HEK293 (cell line): ENCODE data around the gene LMOD3.

Source experiments
- BCL11A ChIP-seq: fragments of 450-650 bp; formaldehyde crosslinking; IDR thresholded peaks from 2 replicates; pipeline ENCODE4 v1.5.1; 2016; ENCODE audit warnings: low read depth, missing biosample characterization, missing genetic modification characterization
- EGR2 ChIP-seq: fragments of 450-650 bp; formaldehyde crosslinking; IDR thresholded peaks from 2 replicates; pipeline ENCODE4 v1.5.1; 2016; ENCODE audit warnings: low read depth, missing biosample characterization, missing genetic modification characterization
- FEZF1 ChIP-seq: fragments of 450-650 bp; formaldehyde crosslinking; IDR thresholded peaks from 2 replicates; pipeline ENCODE4 v1.5.1; 2016; ENCODE audit warnings: missing biosample characterization, missing genetic modification characterization
- GLI4 ChIP-seq: fragments of 450-650 bp; formaldehyde crosslinking; IDR thresholded peaks from 2 replicates; pipeline ENCODE4 v1.5.1; 2016; ENCODE audit warnings: missing biosample characterization, missing genetic modification characterization
- KLF16 ChIP-seq: fragments of 450-650 bp; formaldehyde crosslinking; IDR thresholded peaks from 2 replicates; pipeline ENCODE4 v1.5.1; 2017; ENCODE audit warnings: missing biosample characterization, missing genetic modification characterization
- RBAK ChIP-seq: fragments of 450-650 bp; formaldehyde crosslinking; IDR thresholded peaks from 2 replicates; pipeline ENCODE4 v1.5.1; 2016; ENCODE audit warnings: missing biosample characterization, missing genetic modification characterization
- SALL2 ChIP-seq: fragments of 450-650 bp; formaldehyde crosslinking; IDR thresholded peaks from 2 replicates; pipeline ENCODE4 v1.5.0; 2017; ENCODE audit warnings: missing biosample characterization, mild to moderate bottlenecking, missing genetic modification characterization, borderline replicate concordance
- WT1 ChIP-seq: fragments of 450-650 bp; formaldehyde crosslinking; IDR thresholded peaks from 2 replicates; pipeline ENCODE4 v1.5.1; 2016; ENCODE audit warnings: missing biosample characterization, missing genetic modification characterization
- YY2 ChIP-seq: fragments of 450-650 bp; formaldehyde crosslinking; IDR thresholded peaks from 2 replicates; pipeline ENCODE4 v1.5.1; 2016; ENCODE audit warnings: missing biosample characterization, missing genetic modification characterization
- ZBTB48 ChIP-seq: fragments of 450-650 bp; formaldehyde crosslinking; IDR thresholded peaks from 2 replicates; pipeline ENCODE4 v1.5.1; 2016; ENCODE audit warnings: missing biosample characterization, missing genetic modification characterization
- ZNF146 ChIP-seq: fragments of 450-650 bp; formaldehyde crosslinking; IDR thresholded peaks from 2 replicates; pipeline ENCODE4 v1.5.1; 2016; ENCODE audit warnings: missing biosample characterization, missing genetic modification characterization
- ZNF248 ChIP-seq: fragments of 450-650 bp; formaldehyde crosslinking; IDR thresholded peaks from 2 replicates; pipeline ENCODE4 v1.5.1; 2017; ENCODE audit warnings: missing biosample characterization, missing genetic modification characterization
- ZNF274 ChIP-seq, 2 experiments: fragments of 200-500 bp in 1 of 2; fragments of 450-650 bp in 1 of 2; sonication (Bioruptor generic) in 1 of 2; formaldehyde crosslinking in 1 of 2; IDR thresholded peaks; 2 replicates each; pipeline versions ENCODE4 v1.5.1 to v1.6.1; 2014 to 2016; ENCODE audit warnings: borderline replicate concordance in 1 of 2, inconsistent platforms in 1 of 2, low read length in 1 of 2, missing biosample characterization in 1 of 2, missing genetic modification characterization in 1 of 2
- ZNF335 ChIP-seq: fragments of 450-650 bp; formaldehyde crosslinking; conservative IDR thresholded peaks from 2 replicates; pipeline ENCODE4 v1.5.1; 2016; ENCODE audit warnings: missing biosample characterization, missing genetic modification characterization
- ZNF48 ChIP-seq: fragments of 450-650 bp; formaldehyde crosslinking; IDR thresholded peaks from 2 replicates; pipeline ENCODE4 v1.5.1; 2016; ENCODE audit warnings: missing biosample characterization, missing genetic modification characterization
- ZNF501 ChIP-seq: fragments of 450-650 bp; formaldehyde crosslinking; IDR thresholded peaks from 2 replicates; pipeline ENCODE4 v1.5.1; 2016; ENCODE audit warnings: missing biosample characterization, missing genetic modification characterization
- ZNF549 ChIP-seq: fragments of 450-650 bp; IDR thresholded peaks from 2 replicates; pipeline ENCODE4 v1.5.1; 2018; ENCODE audit warnings: missing biosample characterization, missing genetic modification characterization, mild to moderate bottlenecking, inconsistent platforms, moderate library complexity
- ZNF558 ChIP-seq: fragments of 450-650 bp; formaldehyde crosslinking; IDR thresholded peaks from 2 replicates; pipeline ENCODE4 v1.5.1; 2016; ENCODE audit warnings: missing biosample characterization, missing genetic modification characterization
- ZNF610 ChIP-seq: fragments of 450-650 bp; formaldehyde crosslinking; IDR thresholded peaks from 2 replicates; pipeline ENCODE4 v1.5.1; 2016; ENCODE audit warnings: missing biosample characterization, missing genetic modification characterization, borderline replicate concordance
- ZNF76 ChIP-seq: fragments of 450-650 bp; formaldehyde crosslinking; IDR thresholded peaks from 2 replicates; pipeline ENCODE4; 2016; ENCODE audit warnings: low read depth, missing biosample characterization, missing genetic modification characterization, borderline replicate concordance
- ZNF792 ChIP-seq: fragments of 450-650 bp; formaldehyde crosslinking; IDR thresholded peaks from 2 replicates; pipeline ENCODE4 v1.5.1; 2016; ENCODE audit warnings: missing biosample characterization, missing genetic modification characterization
- ZSCAN16 ChIP-seq: fragments of 450-650 bp; formaldehyde crosslinking; IDR thresholded peaks from 2 replicates; pipeline ENCODE4 v1.5.1; 2016; ENCODE audit warnings: missing biosample characterization, missing genetic modification characterization
- ZSCAN23 ChIP-seq: fragments of 450-650 bp; formaldehyde crosslinking; IDR thresholded peaks from 2 replicates; pipeline ENCODE4 v1.5.1; 2016; ENCODE audit warnings: missing biosample characterization, missing genetic modification characterization
- ZSCAN30 ChIP-seq: fragments of 450-650 bp; IDR thresholded peaks from 2 replicates; pipeline ENCODE4 v1.5.1; 2018; ENCODE audit warnings: missing biosample characterization, mild to moderate bottlenecking, missing genetic modification characterization, moderate library complexity
- ZXDB ChIP-seq: fragments of 450-650 bp; formaldehyde crosslinking; IDR thresholded peaks from 2 replicates; pipeline ENCODE4 v1.5.1; 2016; ENCODE audit warnings: missing biosample characterization, missing genetic modification characterization
- TF ChIP-seq, protein P1 (sequence below): fragments of 450-650 bp; formaldehyde crosslinking; IDR thresholded peaks from 2 replicates; pipeline ENCODE4 v1.5.1; 2016; ENCODE audit warnings: missing biosample characterization, missing genetic modification characterization, low read depth
- TF ChIP-seq, protein P2 (sequence below): fragments of 450-650 bp; formaldehyde crosslinking; IDR thresholded peaks from 2 replicates; pipeline ENCODE4 v1.5.1; 2017; ENCODE audit warnings: missing biosample characterization, mild to moderate bottlenecking, missing genetic modification characterization, moderate library complexity
- TF ChIP-seq, protein P3 (sequence below): fragments of 450-650 bp; formaldehyde crosslinking; IDR thresholded peaks from 2 replicates; pipeline ENCODE4 v1.5.1; 2017; ENCODE audit warnings: missing biosample characterization, missing genetic modification characterization
- TF ChIP-seq, protein P4 (sequence below): fragments of 450-650 bp; formaldehyde crosslinking; IDR thresholded peaks from 2 replicates; pipeline ENCODE4; 2016; ENCODE audit warnings: missing biosample characterization, missing genetic modification characterization

Gene LMOD3

DNA sequence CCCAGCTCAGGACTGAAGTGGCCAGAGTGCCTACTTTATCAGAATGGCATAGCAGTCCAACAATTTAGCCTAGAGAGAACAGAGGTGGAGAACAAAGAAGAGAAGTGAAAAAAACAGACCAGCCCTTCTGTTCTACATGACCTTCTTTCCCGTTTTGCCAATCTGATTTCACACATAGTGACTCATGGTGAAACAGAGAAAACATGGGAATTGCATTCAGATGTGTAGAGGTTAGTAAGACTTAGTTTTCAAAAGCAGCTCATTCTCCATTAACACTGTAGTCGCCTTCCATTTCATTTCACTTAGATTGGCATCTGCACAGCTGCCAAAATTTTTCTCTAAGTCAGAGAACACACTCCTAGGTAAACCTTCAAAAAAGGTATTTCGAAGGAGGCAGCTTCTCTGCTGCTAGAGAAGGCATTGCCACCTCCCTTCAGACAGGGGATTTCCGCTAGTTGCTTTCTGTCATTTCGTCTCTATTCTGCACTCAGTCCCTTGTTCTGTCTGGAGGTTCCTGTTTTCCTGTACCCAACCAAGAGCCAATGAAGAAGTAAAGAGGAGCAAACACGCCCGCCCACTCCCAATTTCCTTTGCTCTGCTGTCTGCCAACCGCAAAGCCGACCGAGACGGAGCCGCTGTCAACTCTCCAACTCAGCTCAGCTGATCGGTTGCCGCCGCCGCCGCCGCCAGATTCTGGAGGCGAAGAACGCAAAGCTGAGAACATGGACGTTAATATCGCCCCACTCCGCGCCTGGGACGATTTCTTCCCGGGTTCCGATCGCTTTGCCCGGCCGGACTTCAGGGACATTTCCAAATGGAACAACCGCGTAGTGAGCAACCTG, 37.8 kb downstream of the LMOD3 start, which contains the start of gene ARL6IP5 (continued):
- TF ChIP-seq ZNF146 (tag by site-specific recombination) (no peak), GLI4 (no peak), ZNF335 (peak; percentile 85), ZSCAN16 (0 out of 2 replicates have a peak, but pooled peaks have one; percentile 17), ZSCAN23 (no peak), ZNF501 (0 out of 2 replicates have a peak, but pooled peaks have one; percentile 19), ZNF274 (IDR thresholded peaks at IDR 0.05; ENCODE audit: low read length) (no peak), ZNF274 (tag by site-specific recombination; IDR thresholded peaks at IDR 0.05; ENCODE audit: borderline replicate concordance) (no peak), ZXDB (peak; percentile 41), ZNF76 (tag by site-specific recombination) (no peak), YY2 (tag by site-specific recombination) (peak; percentile 38; the same call in 1 of the 2 replicates), WT1 (tag by site-specific recombination) (0 out of 2 replicates have a peak, but pooled peaks have one; percentile 8), SALL2 (no peak), ZNF792 (tag by site-specific recombination) (no peak), BCL11A (tag by site-specific recombination) (no peak), FEZF1 (tag by site-specific recombination) (0 out of 2 replicates have a peak, but pooled peaks have one; percentile 5), ZNF248 (tag by site-specific recombination) (no peak), ZNF549 (no peak), ZSCAN30 (0 out of 2 replicates have a peak, but pooled peaks have one; percentile 23), EGR2 (tag by site-specific recombination) (no peak), ZNF558 (0 out of 2 replicates have a peak, but pooled peaks have one; percentile 27), ZBTB48 (tag by site-specific recombination) (peak; percentile 74; the same call in 1 of the 2 replicates), KLF16 (tag by site-specific recombination) (no peak), ZNF48 (no peak), RBAK (tag by site-specific recombination) (no peak), ZNF610 (tag by site-specific recombination) (peak; percentile 23; the same call in 1 of the 2 replicates)
- TF ChIP-seq, protein P1, sequence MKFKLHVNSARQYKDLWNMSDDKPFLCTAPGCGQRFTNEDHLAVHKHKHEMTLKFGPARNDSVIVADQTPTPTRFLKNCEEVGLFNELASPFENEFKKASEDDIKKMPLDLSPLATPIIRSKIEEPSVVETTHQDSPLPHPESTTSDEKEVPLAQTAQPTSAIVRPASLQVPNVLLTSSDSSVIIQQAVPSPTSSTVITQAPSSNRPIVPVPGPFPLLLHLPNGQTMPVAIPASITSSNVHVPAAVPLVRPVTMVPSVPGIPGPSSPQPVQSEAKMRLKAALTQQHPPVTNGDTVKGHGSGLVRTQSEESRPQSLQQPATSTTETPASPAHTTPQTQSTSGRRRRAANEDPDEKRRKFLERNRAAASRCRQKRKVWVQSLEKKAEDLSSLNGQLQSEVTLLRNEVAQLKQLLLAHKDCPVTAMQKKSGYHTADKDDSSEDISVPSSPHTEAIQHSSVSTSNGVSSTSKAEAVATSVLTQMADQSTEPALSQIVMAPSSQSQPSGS (tag by site-specific recombination) = no peak
- TF ChIP-seq, protein P2, sequence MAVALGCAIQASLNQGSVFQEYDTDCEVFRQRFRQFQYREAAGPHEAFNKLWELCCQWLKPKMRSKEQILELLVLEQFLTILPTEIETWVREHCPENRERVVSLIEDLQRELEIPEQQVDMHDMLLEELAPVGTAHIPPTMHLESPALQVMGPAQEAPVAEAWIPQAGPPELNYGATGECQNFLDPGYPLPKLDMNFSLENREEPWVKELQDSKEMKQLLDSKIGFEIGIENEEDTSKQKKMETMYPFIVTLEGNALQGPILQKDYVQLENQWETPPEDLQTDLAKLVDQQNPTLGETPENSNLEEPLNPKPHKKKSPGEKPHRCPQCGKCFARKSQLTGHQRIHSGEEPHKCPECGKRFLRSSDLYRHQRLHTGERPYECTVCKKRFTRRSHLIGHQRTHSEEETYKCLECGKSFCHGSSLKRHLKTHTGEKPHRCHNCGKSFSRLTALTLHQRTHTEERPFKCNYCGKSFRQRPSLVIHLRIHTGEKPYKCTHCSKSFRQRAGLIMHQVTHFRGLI (tag by site-specific recombination) = no peak; the same call in 1 of the 2 replicates
- TF ChIP-seq, protein P3, sequence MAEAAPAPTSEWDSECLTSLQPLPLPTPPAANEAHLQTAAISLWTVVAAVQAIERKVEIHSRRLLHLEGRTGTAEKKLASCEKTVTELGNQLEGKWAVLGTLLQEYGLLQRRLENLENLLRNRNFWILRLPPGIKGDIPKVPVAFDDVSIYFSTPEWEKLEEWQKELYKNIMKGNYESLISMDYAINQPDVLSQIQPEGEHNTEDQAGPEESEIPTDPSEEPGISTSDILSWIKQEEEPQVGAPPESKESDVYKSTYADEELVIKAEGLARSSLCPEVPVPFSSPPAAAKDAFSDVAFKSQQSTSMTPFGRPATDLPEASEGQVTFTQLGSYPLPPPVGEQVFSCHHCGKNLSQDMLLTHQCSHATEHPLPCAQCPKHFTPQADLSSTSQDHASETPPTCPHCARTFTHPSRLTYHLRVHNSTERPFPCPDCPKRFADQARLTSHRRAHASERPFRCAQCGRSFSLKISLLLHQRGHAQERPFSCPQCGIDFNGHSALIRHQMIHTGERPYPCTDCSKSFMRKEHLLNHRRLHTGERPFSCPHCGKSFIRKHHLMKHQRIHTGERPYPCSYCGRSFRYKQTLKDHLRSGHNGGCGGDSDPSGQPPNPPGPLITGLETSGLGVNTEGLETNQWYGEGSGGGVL (tag by site-specific recombination) = no peak
- TF ChIP-seq, protein P4, sequence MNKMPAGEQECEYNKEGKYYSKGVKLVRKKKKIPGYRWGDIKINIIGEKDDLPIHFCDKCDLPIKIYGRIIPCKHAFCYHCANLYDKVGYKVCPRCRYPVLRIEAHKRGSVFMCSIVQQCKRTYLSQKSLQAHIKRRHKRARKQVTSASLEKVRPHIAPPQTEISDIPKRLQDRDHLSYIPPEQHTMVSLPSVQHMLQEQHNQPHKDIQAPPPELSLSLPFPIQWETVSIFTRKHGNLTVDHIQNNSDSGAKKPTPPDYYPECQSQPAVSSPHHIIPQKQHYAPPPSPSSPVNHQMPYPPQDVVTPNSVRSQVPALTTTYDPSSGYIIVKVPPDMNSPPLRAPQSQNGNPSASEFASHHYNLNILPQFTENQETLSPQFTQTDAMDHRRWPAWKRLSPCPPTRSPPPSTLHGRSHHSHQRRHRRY (tag by site-specific recombination) = no peak
